NT2/D1 (cell line): Measurements from ENCODE around the gene COQ10A.
"Not testable (repeated sequence)": the region's sequence is repeated elsewhere in the genome, so short reads cannot be mapped to it uniquely, and the experiment has no call there.

Experiments used
- SUZ12 ChIP-seq: IDR thresholded peaks from 2 replicates; pipeline ENCODE4 v1.6.1; 2011; ENCODE audit not compliant: insufficient read length, insufficient read depth; ENCODE audit errors: extremely low read depth
- YY1 ChIP-seq: IDR thresholded peaks from 2 replicates; pipeline ENCODE4 v1.6.1; 2011; ENCODE audit not compliant: insufficient read length, insufficient read depth

- not testable (repeated sequence) for TF ChIP-seq YY1, SUZ12
These were observed 562 bp upstream of the COQ10A start for GRCh38 chr12:56266068-56266692.
